ENCODE measurements around the gene RBM45.

Gene RBM45

GRCh38 chr2:178112202-178113152 is at the start of gene RBM45:
TSS of gene RBM45 (plus strand) at chr2:178112437. CDS start at chr2:178112547, 110 bp downstream.
- DNase-seq (ENCODE audit: low spot score) (peak; percentile 85), ATAC-seq (ENCODE audit: low read depth) (peak; percentile 94)
- Histone ChIP-seq H3K27me3 (ENCODE audit: insufficient read depth, poor library complexity, severe bottlenecking) (no peaks in the 10 kb centered on the region), H3K4me3 (ENCODE audit: severe bottlenecking) (peak within 1 kb of the TSS; percentile 49), H3K36me3 (ENCODE audit: low read depth) (peaks cover 12% of the 10 kb centered on the region), H3K27ac (ENCODE audit: poor library complexity, severe bottlenecking) (peak within 1 kb of the TSS; percentile 10), H3K9me3 (ENCODE audit: severe bottlenecking) (no peaks in the 10 kb centered on the region), H3K4me1 (ENCODE audit: insufficient read depth, poor library complexity, severe bottlenecking) (peaks cover 5% of the 10 kb centered on the region)
- TF ChIP-seq CTCF (IDR thresholded peaks at IDR 0.05; ENCODE audit: poor library complexity, severe bottlenecking) = peak; percentile 97

DNA sequence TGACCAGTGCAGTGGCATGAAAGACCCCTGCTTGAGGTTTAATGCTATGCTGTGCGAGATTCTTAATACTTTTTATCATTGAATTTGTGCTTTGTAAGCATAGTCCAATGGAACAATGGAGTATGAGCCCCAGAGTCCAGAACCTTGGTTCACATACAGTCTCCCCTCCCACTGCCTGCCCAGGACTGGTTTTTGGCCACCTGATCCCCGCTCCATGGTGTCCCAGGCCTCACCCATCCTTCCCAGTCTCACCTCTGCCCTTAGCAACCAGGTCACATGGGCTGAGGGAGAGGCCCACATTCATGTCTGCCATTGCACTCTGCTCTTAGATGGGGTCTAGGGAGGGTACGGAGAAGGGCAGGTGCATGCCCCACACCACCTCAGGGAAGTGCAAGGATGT is 45.9 kb upstream of the RBM45 start:
- Histone ChIP-seq H3K9me3 (ENCODE audit: severe bottlenecking) (no peaks in the 10 kb centered on the region), H3K27ac (ENCODE audit: poor library complexity, severe bottlenecking) (no peak overlapping the region), H3K4me1 (ENCODE audit: insufficient read depth, poor library complexity, severe bottlenecking) (no peaks in the 10 kb centered on the region), H3K4me3 (ENCODE audit: severe bottlenecking) (no peak overlapping the region), H3K27me3 (ENCODE audit: insufficient read depth, poor library complexity, severe bottlenecking) (no peaks in the 10 kb centered on the region), H3K36me3 (ENCODE audit: low read depth) (no peaks in the 10 kb centered on the region)
- no peak for TF ChIP-seq CTCF (IDR thresholded peaks at IDR 0.05; ENCODE audit: poor library complexity, severe bottlenecking)
- DNase-seq (ENCODE audit: low spot score) (no peak), ATAC-seq (ENCODE audit: low read depth) (no peak)

GRCh38 chr2:178066890-178067669 is 45.2 kb upstream of the RBM45 start:
- Histone ChIP-seq H3K27ac (ENCODE audit: poor library complexity, severe bottlenecking) (no peak overlapping the region), H3K4me3 (ENCODE audit: severe bottlenecking) (no peak overlapping the region), H3K9me3 (ENCODE audit: severe bottlenecking) (no peaks in the 10 kb centered on the region), H3K36me3 (ENCODE audit: low read depth) (no peaks in the 10 kb centered on the region), H3K27me3 (ENCODE audit: insufficient read depth, poor library complexity, severe bottlenecking) (no peaks in the 10 kb centered on the region), H3K4me1 (ENCODE audit: insufficient read depth, poor library complexity, severe bottlenecking) (no peaks in the 10 kb centered on the region)
- DNase-seq (ENCODE audit: low spot score) = no peak
- ATAC-seq (ENCODE audit: low read depth) = no peak
- no peak for TF ChIP-seq CTCF (IDR thresholded peaks at IDR 0.05; ENCODE audit: poor library complexity, severe bottlenecking)

GRCh38 chr2:178068823-178069454 is 43.3 kb upstream of the RBM45 start:
- no peaks in the 10 kb centered on the region for H3K27me3 ChIP-seq (ENCODE audit: insufficient read depth, poor library complexity, severe bottlenecking)
- DNase-seq (ENCODE audit: low spot score) = no peak
- no peak for TF ChIP-seq CTCF (IDR thresholded peaks at IDR 0.05; ENCODE audit: poor library complexity, severe bottlenecking)
- H3K36me3 ChIP-seq (ENCODE audit: low read depth) = no peaks in the 10 kb centered on the region
- no peaks in the 10 kb centered on the region for H3K9me3 ChIP-seq (ENCODE audit: severe bottlenecking)
- ATAC-seq (ENCODE audit: low read depth) = no peak
- H3K27ac ChIP-seq (ENCODE audit: poor library complexity, severe bottlenecking) = no peak overlapping the region
- no peak overlapping the region for H3K4me3 ChIP-seq (ENCODE audit: severe bottlenecking)
- no peaks in the 10 kb centered on the region for H3K4me1 ChIP-seq (ENCODE audit: insufficient read depth, poor library complexity, severe bottlenecking)

All from RWPE2 (cell line).